GM12878 (cell line): Measurements from ENCODE around the gene KIAA1671. TPM values are rescaled to one million over a fixed set of nuclear protein-coding genes. Genes with fewer than 3 reads are reported as not detected.

Experiments used
- ATAC-seq: fragments of 200-7000 bp; cut with Tn5 transposase; 3 replicates; pipeline ENCODE4 v1.9.1; 2020; ENCODE audit warnings: mild to moderate bottlenecking, moderate library complexity
- BruUV-seq: library from RNA; stranded (reverse); fragments of 400-500 nt; replicated peaks from 2 replicates; lab custom pipeline; 2021; lab: Mats Ljungman, UMichigan
- CTCF ChIA-PET: fragments of 300-600 bp; sonication (Branson Sonifier 250); formaldehyde crosslinking; extraction: SDS; loops from one replicate; lab custom pipeline; 2021; ENCODE audit warnings: inconsistent platforms; lab: Yijun Ruan, JAX
- POLR2A ChIA-PET: fragments of 350-600 bp; formaldehyde crosslinking; extraction: SDS; loops from one replicate; lab custom pipeline; 2021; ENCODE audit warnings: inconsistent platforms; lab: Charles Lee
- RAD21 ChIA-PET: fragments of 300-600 bp; sonication (Branson Sonifier 250); formaldehyde crosslinking; loops from one replicate; lab custom pipeline; 2023; ENCODE audit warnings: antibody characterized with exemption; ENCODE audit not compliant: unreplicated experiment; lab: Charles Lee
- SMC1A ChIA-PET: fragments of 300-600 bp; sonication (Branson Sonifier 250); formaldehyde crosslinking; loops from one replicate; lab custom pipeline; 2023; ENCODE audit not compliant: unreplicated experiment, uncharacterized antibody; lab: Charles Lee
- DNase-seq: peaks from one replicate; pipeline ENCODE4 v3.0.0-alpha.2; 2011; ENCODE audit warnings: low read depth, low spot score
- FAIRE-seq: peaks from 3 replicates; lab custom pipeline; 2011; peaks lifted over from hg19 to GRCh38; lab: Jason Lieb, UNC
- H2AFZ ChIP-seq: 2 replicates; pipeline ENCODE4 v1.6.0; 2011; ENCODE audit warnings: low read depth, low read length, control low read depth; ENCODE audit not compliant: control insufficient read depth
- H3K27ac ChIP-seq: 2 replicates; pipeline ENCODE4 v1.5.1; 2011; ENCODE audit warnings: control low read depth; ENCODE audit not compliant: control insufficient read depth, insufficient read depth
- H3K27me3 ChIP-seq, 2 experiments: replicated peaks in 1 of 2; 2 replicates each; pipeline versions ENCODE4 v1.6.0 to v1.6.1; 2011; ENCODE audit warnings: low read length in 1 of 2; ENCODE audit not compliant: control insufficient read depth in 2 of 2, insufficient read depth in 2 of 2
- H3K36me3 ChIP-seq, 2 experiments: 2 replicates each; pipeline ENCODE4 v1.5.1; 2011; ENCODE audit warnings: low read length in 1 of 2; ENCODE audit not compliant: control insufficient read depth in 2 of 2, insufficient read depth in 2 of 2
- H3K4me1 ChIP-seq: 2 replicates; pipeline ENCODE4 v1.6.1; 2011; ENCODE audit warnings: mild to moderate bottlenecking, low read length, moderate library complexity, mixed read lengths; ENCODE audit not compliant: control insufficient read depth, insufficient read depth
- H3K4me2 ChIP-seq: 2 replicates; pipeline ENCODE4 v1.6.0; 2011; ENCODE audit warnings: control low read depth; ENCODE audit not compliant: control insufficient read depth, insufficient read depth
- H3K4me3 ChIP-seq: fragments of 200-600 bp; sonication (generic); 2 replicates; pipeline ENCODE4 v1.5.1; 2016
- H3K79me2 ChIP-seq: 2 replicates; pipeline ENCODE4 v1.6.0; 2011; ENCODE audit warnings: low read length; ENCODE audit not compliant: control insufficient read depth, insufficient read depth
- H3K9ac ChIP-seq: 2 replicates; pipeline ENCODE4 v1.8.0; 2011; ENCODE audit warnings: low read length, control low read depth, mixed read lengths; ENCODE audit not compliant: control insufficient read depth, insufficient read depth
- H3K9me3 ChIP-seq: replicated peaks from 3 replicates; pipeline ENCODE4 v1.5.1; 2011; ENCODE audit warnings: mild to moderate bottlenecking, low read length; ENCODE audit not compliant: control insufficient read depth, insufficient read depth
- H4K20me1 ChIP-seq: 2 replicates; pipeline ENCODE4 v1.6.0; 2011; ENCODE audit not compliant: control insufficient read depth, insufficient read depth
- CEBPB ChIP-seq, 2 experiments: fragments of 150-350 bp in 1 of 2; IDR thresholded peaks; 2 replicates each; pipeline ENCODE4 v1.6.1; 2012 to 2014; ENCODE audit warnings: low read depth in 2 of 2, low read length in 2 of 2, borderline replicate concordance in 1 of 2, inconsistent platforms in 1 of 2
- CREM ChIP-seq: IDR thresholded peaks from 2 replicates; pipeline ENCODE4 v1.6.1; 2014; ENCODE audit warnings: antibody characterized with exemption, low read depth
- CTCF ChIP-seq, 3 experiments: IDR thresholded peaks in 2 of 3; conservative IDR thresholded peaks in 1 of 3; 2 replicates each; pipeline ENCODE4 v1.5.1; 2011; ENCODE audit warnings: low read depth in 3 of 3, low read length in 3 of 3, mild to moderate bottlenecking in 3 of 3, control low read depth in 2 of 3, moderate library complexity in 2 of 3, inconsistent platforms in 1 of 3, mixed read lengths in 1 of 3; ENCODE audit not compliant: control insufficient read depth in 2 of 3, insufficient read depth in 1 of 3; ENCODE audit errors: extremely low read depth in 1 of 3
- POLR2AphosphoS5 ChIP-seq: IDR thresholded peaks from 2 replicates; pipeline ENCODE4 v1.6.1; 2011; ENCODE audit warnings: mild to moderate bottlenecking, low read length, inconsistent platforms
- RUNX3 ChIP-seq: IDR thresholded peaks from 2 replicates; pipeline ENCODE4 v1.6.1; 2012; ENCODE audit warnings: low read length, inconsistent platforms
- USF2 ChIP-seq: IDR thresholded peaks from 2 replicates; pipeline ENCODE4 v1.6.1; 2011; ENCODE audit warnings: low read depth, low read length, improper control_type of control experiment, borderline replicate concordance
- ZZZ3 ChIP-seq: IDR thresholded peaks from 2 replicates; pipeline ENCODE4 v1.6.1; 2011; ENCODE audit warnings: low read depth; ENCODE audit not compliant: control insufficient read depth, insufficient read length
- WGBS: methylation state at CpG from one replicate; pipeline ENCODE4 v1.1.6; 2016; ENCODE audit warnings: low lambda C conversion rate; ENCODE audit not compliant: insufficient replicate concordance, insufficient coverage; ENCODE audit errors: missing lambda C conversion rate; 5-methylcytosine and 5-hydroxymethylcytosine counted together
- in situ Hi-C: fragments of 300-500 bp; cut with MboI; formaldehyde crosslinking; loops from 9 replicates; pipeline ENCODE4 v1.14.3; 2018; ENCODE audit warnings: mixed read lengths
- intact Hi-C: fragments of 100-400 bp; cut with micrococcal nuclease; formaldehyde crosslinking; loops from one replicate; pipeline ENCODE4 v1.14.2; 2022; ENCODE audit not compliant: unreplicated experiment
- polyA plus RNA-seq, 11 experiments: library from polyadenylated mRNA; depleted of rRNA in 4 of 11; unstranded in 6 of 11; stranded (reverse) in 5 of 11; fragments of >200 nt; fragmentation: Nextera tagmentation in 4 of 11; fragmentation: Illumina TruSeq in 1 of 11; extraction: Ambion mirVana in 4 of 11; extraction: Trizol in 1 of 11; gene quantifications; 1 replicate in 1 of 11; 2 replicates in 10 of 11; pipeline versions ENCODE4 v1.2.1 to v1.2.3, GENCODE V29; 2011 to 2016; ENCODE audit warnings: inconsistent platforms in 2 of 11, missing spikeins in 2 of 11, low read depth in 1 of 11
- total RNA-seq, 4 experiments: library from RNA; depleted of rRNA in 3 of 4; stranded (reverse); fragments of >200 nt in 3 of 4; fragmentation: Illumina TruSeq in 1 of 4; extraction: Trizol in 1 of 4; gene quantifications; 2 replicates each; pipeline versions ENCODE4 v1.2.1 to v1.2.3, GENCODE V29; 2013 to 2021
- TF ChIP-seq, protein P1 (sequence below): fragments of 450-650 bp; IDR thresholded peaks from 2 replicates; pipeline ENCODE4 v1.6.1; 2017; ENCODE audit warnings: mild to moderate bottlenecking
- TF ChIP-seq, protein P2 (sequence below): IDR thresholded peaks from 2 replicates; pipeline ENCODE4 v1.6.1; 2012; ENCODE audit warnings: low read length, inconsistent platforms
- TF ChIP-seq, protein P3 (sequence below): fragments of 450-650 bp; IDR thresholded peaks from 2 replicates; pipeline ENCODE4 v1.6.1; 2017; ENCODE audit warnings: antibody characterized with exemption, mild to moderate bottlenecking, moderate library complexity

Gene KIAA1671
- total and polyA plus RNA-seq, 10 of the 15 experiments (the other 5 are each of a cell fraction or from before 2014, with no cell fraction given), result 0.05 to 2.7 (median 0.33) TPM

- Histone ChIP-seq H2AFZ (no peak overlapping the region), H3K36me3 (no peaks in the 10 kb centered on the region), H3K4me1 (no peaks in the 10 kb centered on the region), H3K4me2 (no peak overlapping the region)
- 46% methylated on average over 7 of the region's 7 CpGs for WGBS
- no peak for FAIRE-seq
- BruUV-seq, result no TSS peak
- intact Hi-C loops, result no loop called here
- CTCF ChIA-PET, result no interaction called here
- TF ChIP-seq, protein P1, sequence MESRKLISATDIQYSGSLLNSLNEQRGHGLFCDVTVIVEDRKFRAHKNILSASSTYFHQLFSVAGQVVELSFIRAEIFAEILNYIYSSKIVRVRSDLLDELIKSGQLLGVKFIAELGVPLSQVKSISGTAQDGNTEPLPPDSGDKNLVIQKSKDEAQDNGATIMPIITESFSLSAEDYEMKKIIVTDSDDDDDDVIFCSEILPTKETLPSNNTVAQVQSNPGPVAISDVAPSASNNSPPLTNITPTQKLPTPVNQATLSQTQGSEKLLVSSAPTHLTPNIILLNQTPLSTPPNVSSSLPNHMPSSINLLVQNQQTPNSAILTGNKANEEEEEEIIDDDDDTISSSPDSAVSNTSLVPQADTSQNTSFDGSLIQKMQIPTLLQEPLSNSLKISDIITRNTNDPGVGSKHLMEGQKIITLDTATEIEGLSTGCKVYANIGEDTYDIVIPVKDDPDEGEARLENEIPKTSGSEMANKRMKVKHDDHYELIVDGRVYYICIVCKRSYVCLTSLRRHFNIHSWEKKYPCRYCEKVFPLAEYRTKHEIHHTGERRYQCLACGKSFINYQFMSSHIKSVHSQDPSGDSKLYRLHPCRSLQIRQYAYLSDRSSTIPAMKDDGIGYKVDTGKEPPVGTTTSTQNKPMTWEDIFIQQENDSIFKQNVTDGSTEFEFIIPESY, result no peak
- TF ChIP-seq ZZZ3, result no peak
- TF ChIP-seq, protein P2, sequence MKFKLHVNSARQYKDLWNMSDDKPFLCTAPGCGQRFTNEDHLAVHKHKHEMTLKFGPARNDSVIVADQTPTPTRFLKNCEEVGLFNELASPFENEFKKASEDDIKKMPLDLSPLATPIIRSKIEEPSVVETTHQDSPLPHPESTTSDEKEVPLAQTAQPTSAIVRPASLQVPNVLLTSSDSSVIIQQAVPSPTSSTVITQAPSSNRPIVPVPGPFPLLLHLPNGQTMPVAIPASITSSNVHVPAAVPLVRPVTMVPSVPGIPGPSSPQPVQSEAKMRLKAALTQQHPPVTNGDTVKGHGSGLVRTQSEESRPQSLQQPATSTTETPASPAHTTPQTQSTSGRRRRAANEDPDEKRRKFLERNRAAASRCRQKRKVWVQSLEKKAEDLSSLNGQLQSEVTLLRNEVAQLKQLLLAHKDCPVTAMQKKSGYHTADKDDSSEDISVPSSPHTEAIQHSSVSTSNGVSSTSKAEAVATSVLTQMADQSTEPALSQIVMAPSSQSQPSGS, result no peak
- no peak for TF ChIP-seq POLR2AphosphoS5
- TF ChIP-seq CEBPB (IDR thresholded peaks at IDR 0.05; ENCODE audit: borderline replicate concordance in 1 of 2, low read depth in 2 of 2, low read length in 2 of 2), result no peak
- TF ChIP-seq CTCF (IDR thresholded peaks at IDR 0.05 in 2 of 3, conservative IDR thresholded peaks at IDR 0.05 in 1 of 3; ENCODE audit: control insufficient read depth in 2 of 3, extremely low read depth in 1 of 3, insufficient read depth in 1 of 3, low read depth in 3 of 3, low read length in 3 of 3), result no peak
- TF ChIP-seq RUNX3, result no peak
- no peak for TF ChIP-seq USF2
- TF ChIP-seq, protein P3, sequence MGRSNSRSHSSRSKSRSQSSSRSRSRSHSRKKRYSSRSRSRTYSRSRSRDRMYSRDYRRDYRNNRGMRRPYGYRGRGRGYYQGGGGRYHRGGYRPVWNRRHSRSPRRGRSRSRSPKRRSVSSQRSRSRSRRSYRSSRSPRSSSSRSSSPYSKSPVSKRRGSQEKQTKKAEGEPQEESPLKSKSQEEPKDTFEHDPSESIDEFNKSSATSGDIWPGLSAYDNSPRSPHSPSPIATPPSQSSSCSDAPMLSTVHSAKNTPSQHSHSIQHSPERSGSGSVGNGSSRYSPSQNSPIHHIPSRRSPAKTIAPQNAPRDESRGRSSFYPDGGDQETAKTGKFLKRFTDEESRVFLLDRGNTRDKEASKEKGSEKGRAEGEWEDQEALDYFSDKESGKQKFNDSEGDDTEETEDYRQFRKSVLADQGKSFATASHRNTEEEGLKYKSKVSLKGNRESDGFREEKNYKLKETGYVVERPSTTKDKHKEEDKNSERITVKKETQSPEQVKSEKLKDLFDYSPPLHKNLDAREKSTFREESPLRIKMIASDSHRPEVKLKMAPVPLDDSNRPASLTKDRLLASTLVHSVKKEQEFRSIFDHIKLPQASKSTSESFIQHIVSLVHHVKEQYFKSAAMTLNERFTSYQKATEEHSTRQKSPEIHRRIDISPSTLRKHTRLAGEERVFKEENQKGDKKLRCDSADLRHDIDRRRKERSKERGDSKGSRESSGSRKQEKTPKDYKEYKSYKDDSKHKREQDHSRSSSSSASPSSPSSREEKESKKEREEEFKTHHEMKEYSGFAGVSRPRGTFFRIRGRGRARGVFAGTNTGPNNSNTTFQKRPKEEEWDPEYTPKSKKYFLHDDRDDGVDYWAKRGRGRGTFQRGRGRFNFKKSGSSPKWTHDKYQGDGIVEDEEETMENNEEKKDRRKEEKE, result no peak
- TF ChIP-seq CREM, result no peak
- TF ChIP-seq, all 136 proteins: peak for 0
- Histone ChIP-seq H4K20me1 (no peaks in the 10 kb centered on the region), H3K27me3 (no peaks in the 10 kb centered on the region; a peak in 1 of 4 replicates), H3K4me3 (no peak overlapping the region), H3K9me3 (no peaks in the 10 kb centered on the region), H3K79me2 (no peaks in the 10 kb centered on the region), H3K9ac (no peak overlapping the region), H3K27ac (no peak overlapping the region)
- SMC1A ChIA-PET, result no interaction called here
- POLR2A ChIA-PET, result no interaction called here
- ATAC-seq, result no peak
- RAD21 ChIA-PET, result no interaction called here
- no peak for DNase-seq
- in situ Hi-C loops, result no loop called here
Measured at GRCh38 chr22:25030636-25031035, 78.1 kb downstream of the KIAA1671 start.
